DOHH2 (cell line): ENCODE measurements around the gene PRCC.

ENCODE experiments used
- H3F3A ChIP-seq: fragments of 200-600 bp; sonication (generic), shearing (Covaris generic); 2 replicates; pipeline ENCODE4 v1.6.0; 2016; ENCODE audit warnings: antibody characterized with exemption, mild to moderate bottlenecking; ENCODE audit not compliant: control insufficient read depth, insufficient read depth
- H3K27ac ChIP-seq: fragments of 200-600 bp; sonication (generic); 2 replicates; pipeline ENCODE4 v1.5.1; 2014; ENCODE audit warnings: low read depth, mild to moderate bottlenecking, low read length, moderate library complexity
- H3K27me3 ChIP-seq: fragments of 200-600 bp; sonication (generic); 2 replicates; pipeline ENCODE4 v1.6.1; 2014; ENCODE audit warnings: mild to moderate bottlenecking, low read length, mixed read lengths; ENCODE audit not compliant: control insufficient read depth
- H3K36me3 ChIP-seq: fragments of 200-600 bp; sonication (generic); 2 replicates; pipeline ENCODE4 v1.6.1; 2014; ENCODE audit warnings: mild to moderate bottlenecking, low read length, moderate library complexity, mixed read lengths; ENCODE audit not compliant: control insufficient read depth
- H3K4me1 ChIP-seq: fragments of 200-600 bp; sonication (generic); 2 replicates; pipeline ENCODE4 v1.6.1; 2014; ENCODE audit warnings: mild to moderate bottlenecking, low read length, mixed read lengths; ENCODE audit not compliant: control insufficient read depth
- H3K4me2 ChIP-seq: fragments of 200-600 bp; sonication (generic); 2 replicates; pipeline ENCODE4 v1.6.0; 2014; ENCODE audit warnings: mild to moderate bottlenecking, low read length, moderate library complexity
- H3K4me3 ChIP-seq: fragments of 200-600 bp; sonication (generic); 2 replicates; pipeline ENCODE4 v1.5.1; 2014; ENCODE audit warnings: mild to moderate bottlenecking, low read length, mixed read lengths
- H3K79me2 ChIP-seq: fragments of 200-600 bp; sonication (generic); 2 replicates; pipeline ENCODE4 v1.6.1; 2014; ENCODE audit warnings: mild to moderate bottlenecking, low read length, mixed read lengths; ENCODE audit not compliant: control insufficient read depth
- H3K9me2 ChIP-seq: fragments of 200-600 bp; sonication (generic); replicated peaks from 2 replicates; pipeline ENCODE4 v1.6.1; 2014; ENCODE audit warnings: mild to moderate bottlenecking, low read length, mixed read lengths; ENCODE audit not compliant: control insufficient read depth
- H3K9me3 ChIP-seq: fragments of 200-600 bp; sonication (generic); 2 replicates; pipeline ENCODE4 v1.6.1; 2014; ENCODE audit warnings: antibody characterized with exemption, low read length, mixed read lengths; ENCODE audit not compliant: control insufficient read depth, insufficient read depth
- H4K20me1 ChIP-seq: fragments of 200-600 bp; sonication (generic); 2 replicates; pipeline ENCODE4 v1.6.0; 2014; ENCODE audit warnings: low read depth, mild to moderate bottlenecking, antibody characterized with exemption, low read length, moderate library complexity; ENCODE audit not compliant: control insufficient read depth, insufficient read depth
- CTCF ChIP-seq: fragments of 200-600 bp; sonication (generic); IDR thresholded peaks from one replicate; pipeline ENCODE4 v1.5.1; 2014; ENCODE audit warnings: antibody characterized with exemption, mild to moderate bottlenecking, low read depth, low read length; ENCODE audit not compliant: poor library complexity, severe bottlenecking
- EZH2phosphoT487 ChIP-seq: fragments of 200-600 bp; sonication (generic); IDR thresholded peaks from 2 replicates; pipeline ENCODE4 v1.6.1; 2017; ENCODE audit warnings: borderline replicate concordance, mild to moderate bottlenecking, antibody characterized with exemption, low read length, moderate library complexity, mixed read lengths

The PRCC gene

DNA sequence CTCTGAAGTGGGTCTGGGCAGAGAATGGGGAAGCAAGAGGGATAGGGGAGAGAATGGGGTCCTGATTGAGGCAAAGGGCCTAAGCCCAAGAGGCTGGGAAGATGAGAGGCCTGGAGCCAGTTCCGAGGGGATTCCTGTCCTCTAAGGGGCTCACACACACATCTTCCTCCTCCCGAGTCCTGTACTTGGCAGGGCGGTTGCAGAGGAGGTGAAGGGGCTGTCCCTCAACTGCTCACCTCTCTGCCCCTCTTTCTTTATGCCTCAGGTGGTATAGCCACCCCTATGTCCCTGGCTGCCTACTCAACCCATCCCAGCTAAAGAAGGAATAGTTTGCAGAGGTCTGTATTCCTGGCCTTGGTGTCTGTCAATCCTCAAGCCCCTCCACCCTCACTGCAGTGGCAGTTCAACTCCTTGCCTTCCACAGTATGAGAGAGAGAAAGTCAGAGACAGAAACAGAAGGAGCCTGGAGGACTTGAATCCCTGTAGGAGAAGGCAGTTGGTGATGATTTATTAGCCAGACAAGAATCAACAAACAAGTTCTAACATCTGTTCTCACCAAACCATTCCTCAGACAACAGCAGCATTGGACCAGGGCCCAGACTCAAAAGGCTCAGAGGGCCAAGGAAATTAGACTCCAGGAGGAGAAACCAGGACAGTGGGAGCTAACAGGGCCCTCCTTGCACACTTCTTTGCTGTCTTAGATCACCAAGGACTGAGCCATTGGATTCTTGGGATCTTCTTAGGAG lies 38.6 kb downstream of the PRCC start:
- Histone ChIP-seq H3K27me3 (no peaks in the 10 kb centered on the region), H3K4me2 (no peak overlapping the region), H3K4me1 (peaks cover 10% of the 10 kb centered on the region), H3K9me3 (no peaks in the 10 kb centered on the region), H4K20me1 (no peaks in the 10 kb centered on the region), H3K36me3 (peaks cover 8% of the 10 kb centered on the region; the same call in 1 of the 2 replicates), H3K9me2 (no peaks in the 10 kb centered on the region), H3K79me2 (no peaks in the 10 kb centered on the region), H3F3A (no peaks in the 10 kb centered on the region), H3K27ac (no peak overlapping the region), H3K4me3 (no peak overlapping the region)
- TF ChIP-seq CTCF: no peak
- TF ChIP-seq EZH2phosphoT487: no peak

DNA sequence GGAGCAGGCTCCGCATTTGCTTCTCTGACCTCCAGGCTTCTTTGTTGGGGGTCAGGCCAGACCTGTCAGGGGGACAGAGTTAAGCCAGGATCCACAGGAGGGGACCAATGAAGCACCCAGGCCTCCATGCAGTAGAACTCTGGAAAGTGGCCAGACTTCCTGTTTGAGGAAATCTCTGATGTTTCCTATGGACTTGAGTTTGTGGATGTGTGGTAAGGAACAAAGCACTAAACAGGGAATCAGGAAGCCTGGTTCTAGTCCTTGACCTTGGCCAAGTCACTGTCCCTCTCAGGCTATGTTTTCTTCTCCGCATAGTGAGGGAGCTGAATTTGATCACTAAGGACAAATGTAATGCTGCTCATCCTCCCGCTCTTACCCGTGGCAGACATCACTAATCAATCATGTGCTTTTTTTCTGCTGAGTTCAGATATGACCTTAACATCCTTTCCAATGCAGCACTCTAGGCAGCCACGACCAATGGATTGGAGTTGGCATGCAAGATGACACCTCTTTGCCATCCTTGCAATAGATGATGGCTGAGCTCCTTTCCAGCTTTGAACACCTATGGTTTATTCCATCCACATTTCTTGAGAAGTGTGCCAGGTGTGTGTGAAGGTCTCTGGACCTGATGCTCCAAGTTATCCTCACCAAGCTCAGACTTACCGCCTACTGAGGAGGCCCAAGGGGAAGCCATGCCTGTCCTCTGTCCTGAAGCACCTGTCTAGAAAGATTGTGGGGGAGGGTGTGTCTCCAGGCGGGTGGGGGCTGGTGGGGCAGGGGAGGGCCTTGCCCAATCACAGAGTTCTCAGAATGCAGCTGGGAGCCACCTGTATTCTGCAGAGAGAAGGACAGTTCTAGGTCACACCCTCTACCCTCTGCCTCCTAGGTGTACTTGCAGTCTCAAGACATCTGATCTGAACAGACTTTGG lies 39.4 kb downstream of the PRCC start:
- Histone ChIP-seq H3K27ac (no peak overlapping the region), H3K4me3 (no peak overlapping the region), H3K36me3 (no peaks in the 10 kb centered on the region), H3F3A (no peaks in the 10 kb centered on the region), H3K27me3 (no peaks in the 10 kb centered on the region), H3K9me2 (no peaks in the 10 kb centered on the region), H3K79me2 (no peaks in the 10 kb centered on the region), H3K4me1 (peaks cover 10% of the 10 kb centered on the region), H3K9me3 (no peaks in the 10 kb centered on the region), H3K4me2 (no peak overlapping the region), H4K20me1 (no peaks in the 10 kb centered on the region)
- TF ChIP-seq EZH2phosphoT487: no peak
- TF ChIP-seq CTCF: no peak

GRCh38 chr1:156807627-156808026 lies 40.3 kb downstream of the PRCC start:
- Histone ChIP-seq H3K27ac (no peak overlapping the region), H3K36me3 (no peaks in the 10 kb centered on the region), H3K4me3 (no peak overlapping the region), H3K9me3 (no peaks in the 10 kb centered on the region), H3K27me3 (no peaks in the 10 kb centered on the region), H3F3A (no peaks in the 10 kb centered on the region), H3K4me2 (no peak overlapping the region), H3K4me1 (peaks cover 10% of the 10 kb centered on the region), H3K9me2 (no peaks in the 10 kb centered on the region), H4K20me1 (no peaks in the 10 kb centered on the region), H3K79me2 (no peaks in the 10 kb centered on the region)
- TF ChIP-seq CTCF (no peak), EZH2phosphoT487 (no peak)
